CD1c-positive myeloid dendritic cell (primary cell): Measurements from ENCODE around the gene MESP2.
A peak's percentile ranks its signal among the peaks of the same experiment; 100 is the strongest.
"Not testable (repeated sequence)": the region's sequence is repeated elsewhere in the genome, so short reads cannot be mapped to it uniquely, and the experiment has no call there.

ENCODE experiments used
- DNase-seq: peaks from one replicate; pipeline ENCODE4 v3.0.0-alpha.2; 2016; ENCODE audit errors: extremely low spot score

MESP2 gene

DNA sequence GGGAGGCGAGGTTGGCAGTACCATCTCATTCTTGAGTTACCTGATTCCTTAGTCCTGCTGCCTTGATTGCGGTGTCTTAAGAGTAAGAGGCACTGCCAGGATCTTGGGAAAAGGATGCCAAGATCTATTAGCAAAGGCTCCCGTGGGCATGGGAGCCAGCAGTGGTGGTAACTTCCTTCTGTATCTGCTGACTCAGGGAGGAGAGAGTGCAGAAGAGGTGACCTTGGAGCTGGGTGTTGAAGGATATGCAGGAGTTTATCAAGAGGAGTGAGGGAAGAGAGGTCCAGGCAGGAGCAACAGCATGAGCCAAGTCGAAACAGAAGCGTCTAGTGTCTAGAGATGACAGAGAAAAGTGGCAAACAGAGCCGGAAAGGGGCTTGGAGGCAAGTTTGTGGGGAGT lies 4.5 kb downstream of the MESP2 start:
- no peak for DNase-seq

DNA sequence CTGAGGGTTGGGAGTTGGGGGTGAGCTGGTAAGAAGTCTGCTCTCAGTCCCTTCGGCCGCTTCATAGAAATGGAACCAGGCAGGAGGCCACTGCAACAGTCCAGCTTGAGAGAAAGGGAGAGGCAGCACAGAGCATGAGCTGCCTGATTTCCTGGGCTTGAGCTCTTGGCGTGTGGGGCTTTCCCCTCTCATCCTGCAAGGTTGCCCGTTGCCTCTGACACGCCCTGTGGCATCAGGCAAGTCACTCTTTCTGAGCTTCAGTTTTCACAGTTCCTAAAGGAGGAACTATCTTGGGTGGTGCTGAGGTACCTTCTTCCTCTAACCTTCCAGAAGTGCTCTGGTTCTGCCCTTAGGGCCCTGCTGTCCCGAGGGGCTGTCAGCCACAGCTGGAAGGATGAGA lies 4.9 kb downstream of the MESP2 start:
- peak; percentile 87 for DNase-seq

DNA sequence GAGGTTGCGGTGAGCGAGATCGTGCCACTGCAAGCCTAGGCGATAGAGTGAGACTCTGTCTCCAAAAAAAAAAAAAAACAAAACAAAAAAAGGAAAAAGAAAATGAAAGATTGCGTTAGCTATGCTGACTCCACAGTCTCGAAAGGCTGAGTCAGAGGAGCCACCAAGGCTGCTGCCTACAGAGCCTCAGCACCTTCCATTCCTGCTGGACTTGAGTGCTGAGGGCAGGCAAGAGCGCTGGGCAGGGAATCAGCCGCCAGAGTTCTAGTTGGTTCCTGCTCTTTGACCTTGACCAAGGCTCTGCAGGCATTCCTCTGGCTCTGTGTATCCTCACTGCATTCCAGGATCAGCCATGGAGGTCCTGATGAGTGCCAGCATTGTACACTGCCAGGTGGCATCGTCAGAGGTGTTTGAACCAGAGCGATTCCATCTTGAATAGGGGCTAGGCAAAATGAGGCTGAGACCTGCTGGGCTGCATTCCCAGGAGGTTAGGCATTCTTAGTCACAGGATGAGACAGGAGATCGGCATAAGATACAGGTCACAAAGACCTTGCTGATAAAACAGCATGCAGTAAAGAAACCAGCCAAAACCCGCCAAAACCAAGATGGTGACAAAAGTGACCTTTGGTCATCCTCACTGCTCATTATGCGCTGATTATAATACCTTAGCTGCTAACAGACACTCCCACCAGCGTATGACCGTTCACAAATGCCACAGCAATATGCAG lies 5.9 kb downstream of the MESP2 start:
- peak; percentile 83 for DNase-seq

DNA sequence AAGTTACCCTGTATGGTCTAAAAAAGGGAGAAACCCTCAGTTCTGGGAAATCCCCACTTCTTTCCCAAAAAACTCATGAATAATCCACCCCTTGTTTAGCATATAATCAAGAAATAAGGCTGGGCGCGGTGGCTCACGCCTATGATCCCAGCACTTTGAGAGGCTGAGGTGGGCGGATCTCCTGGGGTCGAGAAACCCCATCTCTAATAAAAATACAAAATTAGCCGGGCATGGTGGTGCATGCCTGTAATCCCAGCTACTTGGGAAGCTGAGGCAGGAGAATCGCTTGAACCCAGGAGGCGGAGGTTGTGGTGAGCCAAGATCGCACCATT lies 6.5 kb downstream of the MESP2 start:
- not testable (repeated sequence) for DNase-seq

DNA sequence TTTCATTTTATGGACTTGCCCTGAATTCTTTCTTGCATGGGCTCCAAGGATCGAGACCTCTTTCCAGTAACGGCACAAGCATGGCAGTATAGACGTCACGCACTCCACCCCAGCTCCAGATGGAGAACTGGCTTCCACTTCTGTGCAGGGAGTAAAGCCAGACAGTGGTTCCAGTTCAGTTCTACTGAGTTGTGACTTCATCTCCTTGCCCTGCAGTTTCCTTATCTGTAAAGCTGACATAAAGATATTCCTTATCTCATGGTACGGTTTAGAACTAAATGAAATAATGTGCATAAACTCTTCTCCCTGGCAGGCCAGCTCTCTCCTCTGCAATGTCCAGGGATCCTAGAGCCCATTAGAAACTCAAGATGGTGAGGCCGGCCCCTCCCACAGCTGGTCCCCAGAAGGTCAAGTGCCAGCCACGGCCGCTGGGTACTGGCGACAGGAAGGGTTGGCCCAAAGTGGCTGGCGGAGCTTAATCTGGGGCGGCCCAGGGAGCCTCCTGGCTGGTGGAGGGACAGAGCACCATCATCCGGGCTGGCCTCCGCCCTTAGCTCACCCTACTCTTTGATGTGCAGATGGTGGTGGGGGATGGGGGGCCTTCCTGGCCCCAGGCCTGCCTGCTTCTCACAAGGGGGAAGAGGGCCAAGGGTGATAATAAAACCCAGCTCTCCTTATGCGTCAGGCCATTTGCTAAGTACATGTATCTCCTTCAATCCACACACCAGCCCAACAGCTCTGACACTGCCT lies 7.2 kb downstream of the MESP2 start:
- peak; percentile 14 for DNase-seq

DNA sequence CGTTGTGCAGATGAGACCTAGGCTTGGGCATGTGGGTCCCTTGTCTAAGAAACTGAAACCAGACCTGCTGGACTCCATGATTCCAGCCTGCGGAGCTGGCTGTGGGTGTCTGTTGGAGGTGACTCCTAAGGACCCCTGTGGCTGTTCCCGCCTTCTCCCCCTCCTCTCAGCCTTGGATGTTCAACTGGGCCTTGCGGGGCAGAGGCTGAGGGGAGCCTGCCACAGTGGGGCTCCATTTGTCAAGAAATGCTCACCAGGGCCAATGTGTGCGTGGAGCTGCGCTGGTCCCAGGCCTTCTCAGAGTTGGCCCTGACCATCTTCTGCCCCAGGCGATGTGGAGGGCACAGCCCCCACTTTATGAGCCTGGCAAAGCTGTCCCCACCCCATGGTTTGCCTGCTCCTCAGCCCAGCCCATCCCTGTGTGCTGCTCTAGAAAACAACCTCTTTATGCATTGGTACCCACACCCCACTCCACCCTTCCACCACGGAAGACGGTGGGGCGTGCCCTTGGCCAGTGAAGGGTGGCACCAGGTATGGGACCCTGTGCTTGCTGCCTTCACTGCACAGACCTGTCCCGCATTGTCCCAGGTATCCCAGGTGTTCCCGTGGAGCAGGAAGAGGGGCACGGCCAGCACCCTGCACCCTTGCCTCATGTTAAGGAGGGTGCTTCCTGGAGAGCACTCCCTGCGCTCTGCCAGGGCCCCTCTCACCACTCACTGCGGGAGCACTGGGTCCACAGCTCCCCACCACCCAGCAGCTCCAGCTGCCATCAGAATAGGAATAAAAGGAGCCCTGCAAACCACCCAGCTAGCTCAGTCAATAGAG lies 7.9 kb downstream of the MESP2 start:
- DNase-seq, result no peak

DNA sequence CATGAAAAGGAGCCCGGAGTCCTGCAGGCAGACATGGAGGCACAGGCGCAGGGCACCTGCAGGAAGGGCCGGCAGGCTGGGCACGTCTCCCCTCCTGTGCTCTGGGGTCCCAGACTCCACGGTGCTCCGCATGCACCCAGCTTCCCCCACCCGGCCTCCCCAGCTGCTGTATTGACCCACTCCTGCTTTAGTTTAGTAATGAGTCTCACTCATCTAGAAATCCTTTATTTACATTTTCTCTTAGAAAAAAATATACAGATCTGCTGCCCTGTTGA lies 8.5 kb downstream of the MESP2 start:
- no peak for DNase-seq

DNA sequence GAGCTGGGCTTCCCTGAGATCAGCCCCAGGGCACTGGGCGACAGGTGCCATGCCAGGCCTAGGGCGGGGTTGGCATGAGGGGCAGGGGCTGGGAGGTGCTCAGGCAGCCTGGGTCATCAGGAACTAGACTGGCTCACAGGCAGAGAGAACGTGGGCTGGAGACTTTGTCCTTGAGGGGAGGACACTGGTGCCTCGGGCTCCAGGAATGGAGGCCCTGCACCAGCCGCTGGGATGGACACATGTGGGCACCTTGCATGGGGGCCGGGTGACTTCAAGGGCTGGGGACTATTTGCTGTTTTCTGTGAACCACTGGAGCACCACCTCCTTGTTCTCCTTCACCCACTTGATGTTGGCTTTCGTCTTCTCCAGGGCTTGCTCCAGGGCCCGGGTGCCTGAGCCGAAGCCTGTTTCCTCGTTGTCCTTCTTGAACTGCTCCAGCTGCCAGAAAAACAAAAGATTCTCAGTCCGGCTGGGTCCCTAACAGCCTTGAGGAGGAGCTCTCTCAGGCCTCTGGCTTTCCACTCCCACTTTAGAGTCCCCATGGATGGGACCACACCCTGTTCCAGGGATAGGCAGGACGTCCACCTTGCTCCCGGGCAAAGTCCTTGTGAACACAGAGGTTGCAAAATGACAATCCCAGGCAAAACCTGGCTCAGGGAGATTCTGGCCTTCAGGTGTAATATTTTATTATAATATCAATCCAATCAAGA lies 9.1 kb downstream of the MESP2 start:
- DNase-seq, result no peak

DNA sequence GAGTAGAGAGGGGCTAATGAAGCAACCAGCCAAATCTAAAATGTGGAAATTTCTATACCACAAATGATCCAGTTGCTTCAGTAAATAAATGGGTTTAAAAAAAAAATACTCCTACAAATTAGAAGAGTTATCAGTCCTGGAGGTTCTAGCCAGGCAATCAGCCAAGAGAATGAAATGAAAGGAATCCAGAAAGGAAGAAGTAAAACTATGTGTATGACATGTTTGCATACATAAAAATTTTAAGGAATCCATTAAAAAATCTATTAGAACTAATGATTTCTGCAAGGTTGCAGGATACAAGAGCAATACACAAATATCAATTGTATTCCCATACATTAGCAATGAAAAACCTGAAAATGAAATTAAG lies 9.6 kb downstream of the MESP2 start:
- no peak for DNase-seq

DNA sequence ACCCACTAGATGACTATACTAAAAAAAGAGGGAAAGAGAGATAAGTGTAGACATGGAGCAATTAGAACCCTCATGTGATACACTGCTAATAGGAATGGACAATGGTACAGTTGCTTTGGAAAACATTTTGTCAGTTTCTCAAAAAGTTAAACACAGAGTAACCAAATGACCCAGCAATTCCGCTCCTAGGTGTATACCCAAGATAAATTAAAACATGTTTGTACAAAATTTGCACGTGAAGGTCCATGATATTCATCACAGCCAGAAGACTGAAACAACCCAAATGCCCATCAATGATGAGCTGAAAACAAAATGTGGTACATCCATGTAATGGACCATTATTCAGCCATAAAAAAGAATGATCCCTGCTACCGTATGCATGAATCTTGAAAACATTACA lies 11.8 kb downstream of the MESP2 start:
- no peak for DNase-seq

DNA sequence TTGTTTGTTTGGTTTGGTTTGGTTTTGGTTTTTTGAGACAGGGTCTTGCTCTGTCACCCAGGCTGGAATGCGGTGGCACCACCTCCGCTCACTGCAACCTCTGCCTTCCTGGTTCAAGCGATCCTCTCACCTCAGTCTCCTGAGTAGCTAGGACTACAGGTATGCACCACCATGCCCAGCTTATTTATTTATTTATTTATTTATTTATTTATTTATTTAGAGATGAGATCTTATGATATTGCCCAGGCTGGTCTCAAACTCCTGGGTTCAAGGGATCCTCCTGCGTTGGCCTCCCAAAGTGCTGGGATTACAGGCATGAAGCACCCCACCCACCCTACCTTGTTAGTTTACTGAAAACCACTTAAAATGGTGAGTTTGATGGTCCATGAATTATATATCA lies 12.5 kb downstream of the MESP2 start:
- not testable (repeated sequence) for DNase-seq

DNA sequence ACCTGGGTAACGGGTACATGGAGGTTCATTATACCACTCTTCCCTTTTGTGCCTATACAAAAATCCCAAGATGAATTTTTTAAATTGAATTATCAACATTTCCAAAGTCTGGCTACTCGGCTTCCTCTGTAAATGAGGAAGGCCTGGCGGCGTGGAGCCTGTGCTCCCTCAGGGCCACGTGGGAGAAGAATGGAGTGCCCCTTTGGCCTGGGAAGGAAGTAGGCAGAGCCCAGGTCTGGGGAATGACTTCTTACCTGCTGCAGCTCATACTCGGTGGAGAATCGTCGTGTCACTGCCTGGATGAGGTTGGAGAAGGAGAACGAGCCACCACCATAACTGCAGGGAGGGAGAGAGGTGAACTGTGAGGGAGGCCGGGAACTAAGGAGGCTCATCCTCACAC lies 14.1 kb downstream of the MESP2 start:
- no peak for DNase-seq

DNA sequence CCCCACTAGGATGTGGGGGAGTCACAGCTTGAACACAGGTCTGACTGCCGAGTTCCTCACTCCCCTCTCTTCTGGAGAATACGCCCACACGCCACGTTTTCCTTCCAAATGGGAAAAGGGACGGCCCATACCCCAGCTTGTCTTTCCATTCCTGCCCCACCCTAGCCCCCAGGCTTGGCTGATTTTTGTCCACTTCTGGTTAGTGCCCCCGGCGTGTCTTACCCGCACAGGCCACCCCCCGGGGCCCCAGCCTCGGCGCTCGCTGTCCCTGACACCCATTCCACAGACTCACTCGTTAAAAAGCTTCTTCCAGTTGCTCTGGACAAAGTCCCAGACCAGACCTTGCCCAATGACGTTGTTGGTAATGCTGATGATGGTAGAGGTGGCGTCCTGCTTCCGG lies 14.5 kb downstream of the MESP2 start:
- no peak for DNase-seq

DNA sequence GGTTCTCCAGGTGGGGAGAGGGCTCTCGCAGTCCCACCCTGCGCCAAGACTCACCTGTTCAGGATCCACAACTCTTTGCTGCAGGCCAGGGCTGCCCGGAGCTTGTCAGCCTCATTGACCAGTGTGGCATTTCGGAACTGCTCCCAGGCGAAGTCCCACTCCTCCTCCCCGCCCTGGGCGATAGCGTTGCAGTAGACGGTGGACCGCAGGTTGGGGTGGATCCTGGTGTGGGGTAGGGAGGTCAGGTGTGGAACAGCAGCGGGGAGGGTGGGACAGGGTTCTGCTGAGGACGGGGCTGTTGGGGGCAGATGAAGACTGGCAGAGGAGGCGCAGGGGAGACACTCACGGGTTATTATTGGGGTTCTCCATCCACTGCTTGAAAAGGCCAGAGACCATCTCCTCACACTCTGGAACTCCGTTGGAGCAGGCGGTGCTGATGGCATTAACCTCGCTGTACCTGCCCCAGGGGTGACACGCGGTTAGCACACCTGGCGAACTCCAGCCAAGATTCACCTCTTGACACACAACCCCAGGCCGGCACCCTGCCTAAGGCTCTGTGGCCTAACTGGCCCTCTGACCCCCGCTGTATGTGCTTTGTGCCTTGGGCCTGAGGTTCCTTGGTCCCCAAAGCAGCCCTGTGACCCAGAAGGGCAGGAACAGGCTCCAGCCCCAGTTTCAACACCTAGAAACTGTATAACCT lies 16.1 kb downstream of the MESP2 start:
- no peak for DNase-seq

DNA sequence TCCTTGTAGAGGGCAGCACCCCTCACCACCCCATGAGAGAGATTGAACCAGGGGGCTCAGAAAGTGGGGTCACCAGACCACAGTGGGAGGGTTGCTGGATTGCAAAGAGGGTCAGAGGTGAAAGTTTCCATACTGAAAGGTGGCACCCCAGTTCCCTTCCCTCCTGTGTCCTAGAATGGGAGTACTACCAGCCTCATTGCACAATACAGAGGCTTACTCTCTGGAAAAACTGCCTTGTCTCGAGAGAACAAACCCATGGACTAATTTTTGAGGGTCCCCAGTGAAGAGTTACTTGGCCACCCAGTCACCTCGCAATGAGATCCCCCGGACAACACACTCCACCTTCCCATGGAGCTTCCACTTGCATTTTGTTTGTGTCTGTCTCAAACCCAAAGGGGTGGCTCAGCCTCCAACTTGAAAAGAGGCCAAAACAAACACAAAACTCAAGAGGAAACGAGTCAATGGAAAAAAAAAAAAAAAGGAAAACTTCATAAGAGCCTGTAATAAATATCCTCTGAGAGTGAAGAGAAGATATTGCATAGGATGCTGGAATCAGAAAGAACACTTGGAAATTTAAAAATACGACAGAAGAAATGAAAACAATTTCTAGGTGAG lies 18.6 kb downstream of the MESP2 start:
- no peak for DNase-seq

DNA sequence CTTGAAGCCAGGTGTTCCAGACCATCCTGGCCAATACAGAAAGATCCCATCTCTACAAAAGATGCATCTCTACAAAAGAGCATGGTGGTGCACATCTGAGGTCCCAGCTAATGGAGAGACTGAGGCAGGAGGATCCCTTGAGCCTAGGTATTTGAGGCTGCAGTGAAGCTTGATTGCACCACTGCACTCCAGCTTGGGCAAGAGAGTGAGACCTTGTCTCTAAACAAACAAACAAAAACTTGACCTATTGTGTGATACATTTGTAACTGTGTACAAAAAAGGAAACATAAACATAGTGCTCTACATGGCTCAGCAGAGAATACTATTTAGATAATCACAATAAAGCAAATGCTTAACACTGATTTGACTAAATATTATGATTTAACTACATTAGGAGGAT lies 19.9 kb downstream of the MESP2 start:
- no peak for DNase-seq

DNA sequence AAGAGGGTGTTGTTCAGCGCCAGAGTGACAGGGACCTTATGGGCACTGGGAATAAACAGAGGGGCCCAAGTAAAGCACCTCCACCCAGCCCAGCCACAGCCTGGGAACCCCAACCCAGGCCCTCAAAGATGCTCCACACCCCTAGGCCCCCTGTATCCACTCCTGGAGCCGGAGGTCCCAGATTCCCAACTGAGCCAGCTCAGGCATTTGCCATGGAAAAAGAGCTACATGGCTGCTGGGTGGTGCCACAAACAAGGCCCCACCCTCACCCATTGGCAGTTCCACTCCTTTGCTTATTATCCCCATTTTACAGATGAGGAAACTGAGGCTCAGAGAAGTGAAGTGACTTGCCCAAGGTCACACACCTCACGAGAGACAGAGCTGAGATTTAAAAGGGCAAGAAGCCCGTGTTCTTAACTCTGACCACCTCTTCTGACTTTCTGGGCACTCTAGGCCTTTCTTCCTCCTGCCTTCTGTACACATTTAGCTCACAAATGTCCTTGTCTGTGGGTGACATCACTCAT lies 21.6 kb downstream of the MESP2 start:
- DNase-seq, result no peak

DNA sequence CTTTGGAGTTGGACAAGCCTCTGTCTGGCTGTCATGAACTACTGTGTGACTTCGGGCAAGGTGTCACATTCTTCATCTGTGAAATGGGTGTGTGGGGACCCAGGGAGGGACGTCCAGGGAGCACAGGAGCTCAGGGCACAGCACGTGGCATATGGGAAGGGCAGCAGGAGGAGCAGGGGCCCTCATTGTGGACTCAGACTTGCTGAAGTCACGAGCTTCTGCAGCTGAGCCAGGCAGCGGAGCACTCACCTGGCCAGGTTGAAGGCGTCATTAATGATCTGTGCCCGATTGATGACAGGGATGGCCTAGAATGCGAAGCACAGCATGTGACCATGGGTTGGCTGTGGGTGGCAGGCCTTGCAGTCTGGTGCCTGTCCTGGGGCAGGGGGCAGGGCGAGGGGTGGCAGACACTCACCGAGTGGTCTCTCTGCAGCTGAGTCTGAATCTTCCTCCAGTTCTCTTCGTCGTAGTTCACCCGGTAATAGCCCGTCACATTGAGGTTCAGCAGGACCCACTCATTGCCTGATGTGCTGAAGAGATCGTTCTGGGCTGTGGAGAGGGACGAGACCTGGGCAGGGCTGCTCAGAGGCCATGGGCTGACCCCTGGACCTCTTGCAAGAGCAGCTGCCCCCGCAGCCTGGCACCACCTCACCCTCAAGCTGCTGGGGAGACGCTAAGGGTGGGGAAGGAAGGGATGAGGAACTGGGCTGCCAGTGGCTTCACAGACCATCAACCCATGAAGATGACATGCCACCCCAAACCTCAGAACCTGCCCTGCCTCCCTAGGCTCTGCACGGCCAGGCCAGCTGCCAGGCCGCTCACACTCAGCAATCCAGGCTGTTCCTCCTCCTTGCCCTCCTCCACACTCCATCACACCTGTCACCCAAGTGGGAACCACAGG lies 23.1 kb downstream of the MESP2 start:
- DNase-seq, result no peak

DNA sequence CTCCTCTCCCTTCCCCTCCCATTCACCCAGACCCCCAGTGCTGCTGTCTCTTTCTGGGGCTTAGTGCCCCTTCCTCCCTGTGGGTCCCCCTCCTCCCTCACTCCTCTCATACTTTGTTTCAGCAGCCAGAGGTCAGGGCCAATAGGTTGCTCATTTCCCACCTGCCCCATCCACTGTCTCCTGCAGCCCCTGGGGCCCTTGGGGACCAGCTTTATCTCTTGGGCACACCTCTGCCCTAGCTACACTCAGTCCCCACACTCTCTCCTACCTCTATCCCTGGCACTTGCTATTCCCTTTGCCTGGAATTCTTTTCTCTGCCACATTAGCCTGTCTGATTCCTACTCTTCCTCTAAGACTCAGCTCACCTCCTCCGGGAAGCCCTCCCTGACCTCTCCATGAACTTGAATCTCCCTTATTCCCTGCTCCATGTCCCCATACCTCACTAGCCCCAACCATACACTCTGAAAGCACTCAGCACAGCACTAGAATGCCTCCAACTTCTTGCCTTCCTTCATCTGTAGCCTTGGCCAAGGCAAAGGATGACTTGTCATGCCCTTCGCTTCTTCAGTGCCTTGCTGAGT lies 23.9 kb downstream of the MESP2 start:
- DNase-seq, result no peak
